ENCODE data around the gene TMEM132D. TPM values are rescaled to one million over a fixed set of nuclear protein-coding genes. Genes with fewer than 3 reads are reported as not detected.

Gene TMEM132D
- total and polyA plus RNA-seq, 2 experiments from 2014 or later = not detected

- no peak for DNase-seq
- no peaks in the 10 kb centered on the region for H3K9me2 ChIP-seq (ENCODE audit: insufficient read depth)
- H3K27me3 ChIP-seq (replicated peaks; ENCODE audit: insufficient read depth) = no peaks in the 10 kb centered on the region
- no peak overlapping the region for H3K4me3 ChIP-seq
- TF ChIP-seq EZH2phosphoT487 (IDR thresholded peaks at IDR 0.05; ENCODE audit: insufficient read depth, low read depth) (no peak), EZH2 (IDR thresholded peaks at IDR 0.05; ENCODE audit: insufficient read depth, poor library complexity, severe bottlenecking) (no peak)
- no peak overlapping the region for H3K27ac ChIP-seq
- H3K4me1 ChIP-seq (ENCODE audit: insufficient read depth) = no peaks in the 10 kb centered on the region
- H3K9ac ChIP-seq = no peak overlapping the region
- in situ Hi-C loops (cut with MboI) = no loop called here
- H3F3A ChIP-seq (ENCODE audit: insufficient read depth) = no peaks in the 10 kb centered on the region
- no peaks in the 10 kb centered on the region for H3K79me2 ChIP-seq (ENCODE audit: insufficient read depth)
- no peak overlapping the region for H3K4me2 ChIP-seq (ENCODE audit: unreplicated experiment)
- no peaks in the 10 kb centered on the region for H3K9me3 ChIP-seq (ENCODE audit: low read depth)
- H3K36me3 ChIP-seq (ENCODE audit: low read depth) = no peaks in the 10 kb centered on the region
- no peaks in the 10 kb centered on the region for H4K20me1 ChIP-seq (ENCODE audit: insufficient read depth)
- H2AFZ ChIP-seq = no peak overlapping the region
- 13 to 22% methylated on average over 2 of the region's 2 CpGs for WGBS, 2 experiments (ENCODE audit: low coverage in 1 of 2, low lambda C conversion rate in 2 of 2, missing lambda C conversion rate in 2 of 2)
Measured at GRCh38 chr12:129310346-129310745, 593.5 kb downstream of the TMEM132D start.

- in situ Hi-C loops (cut with MboI) = no loop called here
Measured at GRCh38 chr12:129305851-129306250, 598.0 kb downstream of the TMEM132D start.

GRCh38 chr12:129304529-129304928 lies 599.3 kb downstream of the TMEM132D start:
- H3K27ac ChIP-seq = no peak overlapping the region
- no peaks in the 10 kb centered on the region for H3K4me1 ChIP-seq (ENCODE audit: insufficient read depth)
- in situ Hi-C loops (cut with MboI) = no loop called here
- H3K4me2 ChIP-seq (ENCODE audit: unreplicated experiment) = no peak overlapping the region
- H3K36me3 ChIP-seq (ENCODE audit: low read depth) = no peaks in the 10 kb centered on the region
- H4K20me1 ChIP-seq (ENCODE audit: insufficient read depth) = no peaks in the 10 kb centered on the region
- no peaks in the 10 kb centered on the region for H3F3A ChIP-seq (ENCODE audit: insufficient read depth)
- no peak overlapping the region for H2AFZ ChIP-seq
- TF ChIP-seq EZH2phosphoT487 (IDR thresholded peaks at IDR 0.05; ENCODE audit: insufficient read depth, low read depth) (no peak), EZH2 (IDR thresholded peaks at IDR 0.05; ENCODE audit: insufficient read depth, poor library complexity, severe bottlenecking) (no peak)
- WGBS, 2 experiments (ENCODE audit: low coverage in 1 of 2, low lambda C conversion rate in 2 of 2, missing lambda C conversion rate in 2 of 2) = 54 to 55% methylated on average over 7 of the region's 7 CpGs
- no peak for DNase-seq
- no peaks in the 10 kb centered on the region for H3K79me2 ChIP-seq (ENCODE audit: insufficient read depth)
- H3K9me3 ChIP-seq (ENCODE audit: low read depth) = no peaks in the 10 kb centered on the region
- no peaks in the 10 kb centered on the region for H3K27me3 ChIP-seq (replicated peaks; ENCODE audit: insufficient read depth)
- H3K9me2 ChIP-seq (ENCODE audit: insufficient read depth) = no peaks in the 10 kb centered on the region
- H3K4me3 ChIP-seq = no peak overlapping the region
- no peak overlapping the region for H3K9ac ChIP-seq

More at GRCh38 chr12:129305851-129306250, 598.0 kb downstream of the TMEM132D start:
- no peak overlapping the region for H3K4me3 ChIP-seq
- H4K20me1 ChIP-seq (ENCODE audit: insufficient read depth) = no peaks in the 10 kb centered on the region
- no peaks in the 10 kb centered on the region for H3K79me2 ChIP-seq (ENCODE audit: insufficient read depth)
- H3K27me3 ChIP-seq (replicated peaks; ENCODE audit: insufficient read depth) = no peaks in the 10 kb centered on the region
- H3K9me2 ChIP-seq (ENCODE audit: insufficient read depth) = no peaks in the 10 kb centered on the region
- H3F3A ChIP-seq (ENCODE audit: insufficient read depth) = no peaks in the 10 kb centered on the region
- H3K4me2 ChIP-seq (ENCODE audit: unreplicated experiment) = no peak overlapping the region
- DNase-seq = no peak
- no peak for TF ChIP-seq EZH2 (IDR thresholded peaks at IDR 0.05; ENCODE audit: insufficient read depth, poor library complexity, severe bottlenecking)
- no peak overlapping the region for H3K9ac ChIP-seq
- no peaks in the 10 kb centered on the region for H3K4me1 ChIP-seq (ENCODE audit: insufficient read depth)
- H3K27ac ChIP-seq = no peak overlapping the region
- no peaks in the 10 kb centered on the region for H3K9me3 ChIP-seq (ENCODE audit: low read depth)
- 18 to 21% methylated on average over 4 of the region's 4 CpGs for WGBS, 2 experiments (ENCODE audit: low coverage in 1 of 2, low lambda C conversion rate in 2 of 2, missing lambda C conversion rate in 2 of 2)
- H2AFZ ChIP-seq = no peak overlapping the region
- no peaks in the 10 kb centered on the region for H3K36me3 ChIP-seq (ENCODE audit: low read depth)

GRCh38 chr12:129300011-129300410 lies 603.8 kb downstream of the TMEM132D start:
- Histone ChIP-seq H3K27me3 (replicated peaks; ENCODE audit: insufficient read depth) (no peaks in the 10 kb centered on the region), H3K4me1 (ENCODE audit: insufficient read depth) (no peaks in the 10 kb centered on the region), H3K9me2 (ENCODE audit: insufficient read depth) (no peaks in the 10 kb centered on the region), H3K9ac (no peak overlapping the region), H3K4me3 (no peak overlapping the region), H4K20me1 (ENCODE audit: insufficient read depth) (no peaks in the 10 kb centered on the region), H3K36me3 (ENCODE audit: low read depth) (no peaks in the 10 kb centered on the region), H3K27ac (no peak overlapping the region), H3F3A (ENCODE audit: insufficient read depth) (no peaks in the 10 kb centered on the region), H3K4me2 (ENCODE audit: unreplicated experiment) (no peak overlapping the region), H2AFZ (no peak overlapping the region), H3K79me2 (ENCODE audit: insufficient read depth) (no peaks in the 10 kb centered on the region), H3K9me3 (ENCODE audit: low read depth) (no peaks in the 10 kb centered on the region)
- TF ChIP-seq EZH2phosphoT487 (IDR thresholded peaks at IDR 0.05; ENCODE audit: insufficient read depth, low read depth) = no peak
- no peak for TF ChIP-seq EZH2 (IDR thresholded peaks at IDR 0.05; ENCODE audit: insufficient read depth, poor library complexity, severe bottlenecking)
- 30 to 33% methylated on average over 8 of the region's 8 CpGs for WGBS, 2 experiments (ENCODE audit: low coverage in 1 of 2, low lambda C conversion rate in 2 of 2, missing lambda C conversion rate in 2 of 2)
- DNase-seq = no peak
- in situ Hi-C loops (cut with MboI) = no loop called here

- no peak for TF ChIP-seq EZH2 (IDR thresholded peaks at IDR 0.05; ENCODE audit: insufficient read depth, poor library complexity, severe bottlenecking)
- Histone ChIP-seq H3K4me1 (ENCODE audit: insufficient read depth) (no peaks in the 10 kb centered on the region), H3F3A (ENCODE audit: insufficient read depth) (no peaks in the 10 kb centered on the region), H3K79me2 (ENCODE audit: insufficient read depth) (no peaks in the 10 kb centered on the region), H3K4me2 (ENCODE audit: unreplicated experiment) (no peak overlapping the region), H3K36me3 (ENCODE audit: low read depth) (no peaks in the 10 kb centered on the region), H4K20me1 (ENCODE audit: insufficient read depth) (no peaks in the 10 kb centered on the region), H3K9me2 (ENCODE audit: insufficient read depth) (no peaks in the 10 kb centered on the region), H2AFZ (no peak overlapping the region), H3K27me3 (replicated peaks; ENCODE audit: insufficient read depth) (no peaks in the 10 kb centered on the region), H3K9ac (no peak overlapping the region), H3K27ac (no peak overlapping the region), H3K9me3 (ENCODE audit: low read depth) (no peaks in the 10 kb centered on the region), H3K4me3 (no peak overlapping the region)
- no peak for DNase-seq
- in situ Hi-C loops (cut with MboI) = no loop called here
- 29 to 35% methylated on average over 5 of the region's 5 CpGs for WGBS, 2 experiments (ENCODE audit: low coverage in 1 of 2, low lambda C conversion rate in 2 of 2, missing lambda C conversion rate in 2 of 2)
Measured at GRCh38 chr12:129298921-129299320, 604.9 kb downstream of the TMEM132D start.

Measured in GM23248 (cell line).